ENCODE results near the gene SHROOM3. TPM values are rescaled to one million over a fixed set of nuclear protein-coding genes. Genes with fewer than 3 reads are reported as not detected.

The SHROOM3 gene
- total and polyA plus RNA-seq, 2 donors from 2014 or later = 5.5 to 67.3 TPM

DNA sequence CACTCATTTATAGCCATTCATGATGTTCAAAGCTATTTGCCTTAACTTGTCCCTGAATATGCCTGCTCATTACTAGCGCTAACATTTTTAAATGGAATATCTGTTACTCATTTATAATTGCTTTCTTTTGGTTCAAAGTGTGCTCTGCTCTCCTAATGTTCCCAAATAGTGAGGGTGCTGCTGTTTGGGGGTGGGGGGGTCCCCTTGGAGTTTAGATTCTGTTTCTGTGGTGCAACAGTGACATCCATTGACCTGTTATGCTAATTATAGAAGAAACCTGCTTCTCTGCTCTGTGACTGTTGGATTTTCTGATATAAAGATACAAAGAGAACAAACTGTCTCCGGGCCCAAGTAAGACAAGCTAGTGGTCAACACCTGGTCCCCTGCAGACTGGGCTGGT lies 222.4 kb downstream of the SHROOM3 start:
- H3K36me3 ChIP-seq (ENCODE audit: control insufficient read depth in 2 of 3, insufficient read depth in 3 of 3, low read length in 3 of 3) = no peaks in the 10 kb centered on the region
- H3K27me3 ChIP-seq (ENCODE audit: control insufficient read depth, insufficient read depth, low read length) = no peaks in the 10 kb centered on the region
- intact Hi-C loops (cut with DNase I) = no loop called here
- TF ChIP-seq, protein P1, sequence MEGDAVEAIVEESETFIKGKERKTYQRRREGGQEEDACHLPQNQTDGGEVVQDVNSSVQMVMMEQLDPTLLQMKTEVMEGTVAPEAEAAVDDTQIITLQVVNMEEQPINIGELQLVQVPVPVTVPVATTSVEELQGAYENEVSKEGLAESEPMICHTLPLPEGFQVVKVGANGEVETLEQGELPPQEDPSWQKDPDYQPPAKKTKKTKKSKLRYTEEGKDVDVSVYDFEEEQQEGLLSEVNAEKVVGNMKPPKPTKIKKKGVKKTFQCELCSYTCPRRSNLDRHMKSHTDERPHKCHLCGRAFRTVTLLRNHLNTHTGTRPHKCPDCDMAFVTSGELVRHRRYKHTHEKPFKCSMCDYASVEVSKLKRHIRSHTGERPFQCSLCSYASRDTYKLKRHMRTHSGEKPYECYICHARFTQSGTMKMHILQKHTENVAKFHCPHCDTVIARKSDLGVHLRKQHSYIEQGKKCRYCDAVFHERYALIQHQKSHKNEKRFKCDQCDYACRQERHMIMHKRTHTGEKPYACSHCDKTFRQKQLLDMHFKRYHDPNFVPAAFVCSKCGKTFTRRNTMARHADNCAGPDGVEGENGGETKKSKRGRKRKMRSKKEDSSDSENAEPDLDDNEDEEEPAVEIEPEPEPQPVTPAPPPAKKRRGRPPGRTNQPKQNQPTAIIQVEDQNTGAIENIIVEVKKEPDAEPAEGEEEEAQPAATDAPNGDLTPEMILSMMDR (IDR thresholded peaks at IDR 0.05; ENCODE audit: borderline replicate concordance, extremely low read depth, insufficient read depth) = no peak
- H3K4me3 ChIP-seq (ENCODE audit: low read length in 3 of 3) = no peak overlapping the region
- peak overlapping the region in 1 of 3 donors; percentile 47 for H3K9ac ChIP-seq (ENCODE audit: low read length in 3 of 3)
- peaks cover 0 to 15% (median 2%) of the 10 kb centered on the region in 3 donors for H3K4me1 ChIP-seq (ENCODE audit: control insufficient read depth in 2 of 3, insufficient read depth in 2 of 3, low read depth in 1 of 3, low read length in 3 of 3)
- DNase-seq (no peak), FAIRE-seq (no peak)
- no peak overlapping the region for H3K27ac ChIP-seq (ENCODE audit: low read depth in 2 of 2, low read length in 2 of 2)
- no peaks in the 10 kb centered on the region for H3K9me3 ChIP-seq (ENCODE audit: control insufficient read depth in 2 of 3, insufficient read depth in 1 of 3, low read length in 3 of 3)

DNA sequence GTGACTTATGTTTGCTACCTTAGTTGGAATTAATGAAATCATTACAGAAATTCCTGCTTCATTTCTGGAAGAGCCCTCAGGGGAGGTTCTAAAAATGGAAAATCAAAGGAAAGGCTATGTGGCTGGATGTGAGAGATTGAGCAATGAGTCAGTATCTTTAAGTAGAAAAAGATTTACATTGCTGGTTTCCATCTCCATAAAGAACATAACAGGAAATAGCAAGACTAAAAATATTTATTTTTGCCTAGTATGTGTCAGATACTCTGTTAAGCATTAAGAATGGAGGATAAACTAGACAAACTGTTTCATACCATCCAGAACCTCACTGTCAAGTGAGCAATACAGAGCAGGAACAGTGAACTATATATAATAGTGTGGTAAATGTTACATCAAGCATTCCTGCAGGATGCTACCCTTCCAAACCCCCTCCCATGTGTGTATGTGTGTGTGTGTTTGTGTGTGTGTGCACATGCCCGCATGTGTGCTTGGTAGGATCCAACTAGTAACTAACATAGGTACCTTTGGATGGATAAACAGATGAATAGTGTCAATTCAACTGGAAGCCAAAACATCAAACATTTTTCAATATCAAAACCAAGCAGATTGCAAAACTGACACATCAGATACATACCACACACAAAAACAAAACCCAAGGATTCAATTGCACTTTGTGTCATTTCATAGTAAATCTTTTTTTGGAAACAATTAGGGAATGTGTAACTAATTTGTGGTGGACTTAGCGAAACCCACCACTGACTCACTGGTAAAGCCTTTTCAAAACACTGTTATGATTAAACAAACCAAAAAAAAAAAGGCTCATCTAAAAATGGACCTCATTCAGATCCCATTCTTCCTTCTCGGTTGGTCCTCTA lies 223.4 kb downstream of the SHROOM3 start:
- Histone ChIP-seq H3K27me3 (ENCODE audit: control insufficient read depth, insufficient read depth, low read length) (no peaks in the 10 kb centered on the region), H3K36me3 (ENCODE audit: control insufficient read depth in 2 of 3, insufficient read depth in 3 of 3, low read length in 3 of 3) (no peaks in the 10 kb centered on the region), H3K4me1 (ENCODE audit: control insufficient read depth in 2 of 3, insufficient read depth in 2 of 3, low read depth in 1 of 3, low read length in 3 of 3) (peaks cover 0 to 15% (median 2%) of the 10 kb centered on the region in 3 donors), H3K9ac (ENCODE audit: low read length in 3 of 3) (peak overlapping the region in 1 of 3 donors; percentile 47), H3K27ac (ENCODE audit: low read depth in 2 of 2, low read length in 2 of 2) (no peak overlapping the region), H3K9me3 (ENCODE audit: control insufficient read depth in 2 of 3, insufficient read depth in 1 of 3, low read length in 3 of 3) (no peaks in the 10 kb centered on the region), H3K4me3 (ENCODE audit: low read length in 3 of 3) (no peak overlapping the region)
- DNase-seq (peak in 1 of 5 donors; percentile 21), FAIRE-seq (no peak)
- TF ChIP-seq, protein P1 (IDR thresholded peaks at IDR 0.05; ENCODE audit: borderline replicate concordance, extremely low read depth, insufficient read depth) = no peak
- intact Hi-C loops (cut with DNase I) = no loop called here

- Histone ChIP-seq H3K4me3 (ENCODE audit: low read length in 3 of 3) (no peak overlapping the region), H3K27me3 (ENCODE audit: control insufficient read depth, insufficient read depth, low read length) (no peaks in the 10 kb centered on the region), H3K36me3 (ENCODE audit: control insufficient read depth in 2 of 3, insufficient read depth in 3 of 3, low read length in 3 of 3) (no peaks in the 10 kb centered on the region), H3K4me1 (ENCODE audit: control insufficient read depth in 2 of 3, insufficient read depth in 2 of 3, low read depth in 1 of 3, low read length in 3 of 3) (peaks cover 0 to 15% (median 2%) of the 10 kb centered on the region in 3 donors), H3K27ac (ENCODE audit: low read depth in 2 of 2, low read length in 2 of 2) (no peak overlapping the region), H3K9ac (ENCODE audit: low read length in 3 of 3) (no peak overlapping the region), H3K9me3 (ENCODE audit: control insufficient read depth in 2 of 3, insufficient read depth in 1 of 3, low read length in 3 of 3) (no peaks in the 10 kb centered on the region)
- DNase-seq (no peak), FAIRE-seq (no peak)
- intact Hi-C loops (cut with DNase I) = no loop called here
- TF ChIP-seq, protein P1 (IDR thresholded peaks at IDR 0.05; ENCODE audit: borderline replicate concordance, extremely low read depth, insufficient read depth) = no peak
Measured at GRCh38 chr4:76659103-76659490, 224.1 kb downstream of the SHROOM3 start.

All from kidney (tissue), 14 donors.